Activated CD4-positive, alpha-beta T cell treated with anti-CD3 and anti-CD28 coated beads, Interleukin-2, amount 10 ng/mL, durations not matched to agents 7 days and 5 days (primary cell): Measurements from ENCODE around the gene ADD1. TPM values are rescaled to one million over a fixed set of nuclear protein-coding genes. Genes with fewer than 3 reads are reported as not detected.
"Not testable (repeated sequence)": the region's sequence is repeated elsewhere in the genome, so short reads cannot be mapped to it uniquely, and the experiment has no call there.

Experiments
- CTCF ChIA-PET: fragments of 350-600 bp; sonication (Branson Sonifier 250); formaldehyde crosslinking; loops from one replicate; lab custom pipeline; 2021; ENCODE audit warnings: antibody characterized with exemption; lab: Charles Lee
- POLR2A ChIA-PET: fragments of 350-600 bp; sonication (Branson Sonifier 250); formaldehyde crosslinking; loops from one replicate; lab custom pipeline; 2021; ENCODE audit warnings: antibody characterized with exemption; lab: Charles Lee
- DNase-seq: peaks from one replicate; pipeline ENCODE4 v3.0.0-alpha.2; 2020
- H3K27ac Mint-ChIP-seq: one replicate; pipeline ENCODE4 v1.8.0; 2021; ENCODE audit warnings: mild to moderate bottlenecking, moderate library complexity, mixed read lengths
- H3K27me3 Mint-ChIP-seq: one replicate; pipeline ENCODE4 v1.8.0; 2021; ENCODE audit warnings: mixed read lengths
- H3K36me3 Mint-ChIP-seq: one replicate; pipeline ENCODE4 v1.8.0; 2021; ENCODE audit warnings: low read depth, mixed read lengths
- H3K4me1 Mint-ChIP-seq: one replicate; pipeline ENCODE4 v1.8.0; 2021; ENCODE audit warnings: mixed read lengths
- H3K4me3 Mint-ChIP-seq: one replicate; pipeline ENCODE4 v1.8.0; 2021; ENCODE audit warnings: mild to moderate bottlenecking, moderate library complexity, mixed read lengths
- H3K9me3 Mint-ChIP-seq: one replicate; pipeline ENCODE4 v1.8.0; 2021; ENCODE audit warnings: mixed read lengths
- total RNA-seq, 2 experiments: library from RNA; stranded (reverse); gene quantifications; one replicate each; pipeline ENCODE4 v1.2.3, GENCODE V29; 2021

ADD1 gene
- total RNA-seq, 2 experiments from 2014 or later = 264 to 266 TPM

GRCh38 chr4:2906218-2906617, 62.6 kb downstream of the ADD1 start:
- ChIA-PET POLR2A (interaction anchor here (0.7 kb wide), 1 partner anchor 44 kb away, joined by 3 read pairs; no protein-coding TSS in a partner anchor), CTCF (no interaction called here)
- Mint-ChIP-seq H3K4me1 (peaks cover 22% of the 10 kb centered on the region), H3K27ac (peak overlapping the region; percentile 76), H3K9me3 (no peaks in the 10 kb centered on the region), H3K27me3 (no peaks in the 10 kb centered on the region), H3K36me3 (peaks cover 59% of the 10 kb centered on the region), H3K4me3 (no peak overlapping the region)
- DNase-seq = no peak

- DNase-seq = no peak
- POLR2A ChIA-PET = no interaction called here
- peaks cover 22% of the 10 kb centered on the region for H3K4me1 Mint-ChIP-seq
- CTCF ChIA-PET = no interaction called here
- peak overlapping the region; percentile 57 for H3K27ac Mint-ChIP-seq
- no peaks in the 10 kb centered on the region for H3K27me3 Mint-ChIP-seq
- peaks cover 56% of the 10 kb centered on the region for H3K36me3 Mint-ChIP-seq
- H3K9me3 Mint-ChIP-seq = no peaks in the 10 kb centered on the region
- no peak overlapping the region for H3K4me3 Mint-ChIP-seq
Observed at GRCh38 chr4:2907226-2907625, 63.6 kb downstream of the ADD1 start.

GRCh38 chr4:2907706-2908293, 64.2 kb downstream of the ADD1 start:
- Mint-ChIP-seq H3K4me3 (no peak overlapping the region), H3K9me3 (no peaks in the 10 kb centered on the region), H3K27ac (peak overlapping the region; percentile 57), H3K27me3 (no peaks in the 10 kb centered on the region), H3K36me3 (peaks cover 54% of the 10 kb centered on the region), H3K4me1 (peaks cover 22% of the 10 kb centered on the region)
- CTCF ChIA-PET = no interaction called here
- POLR2A ChIA-PET = no interaction called here
- DNase-seq = no peak

- Mint-ChIP-seq H3K4me1 (peaks cover 23% of the 10 kb centered on the region), H3K36me3 (peaks cover 52% of the 10 kb centered on the region)
Observed at GRCh38 chr4:2908686-2909085, 65.0 kb downstream of the ADD1 start.

GRCh38 chr4:2909583-2909982, 65.9 kb downstream of the ADD1 start:
- H3K4me3 Mint-ChIP-seq = no peak overlapping the region
- peaks cover 53% of the 10 kb centered on the region for H3K36me3 Mint-ChIP-seq
- H3K27me3 Mint-ChIP-seq = no peaks in the 10 kb centered on the region
- DNase-seq = no peak
- no peaks in the 10 kb centered on the region for H3K9me3 Mint-ChIP-seq
- CTCF ChIA-PET = interaction anchor here (0.8 kb wide), 1 partner anchor 89 kb away, joined by 5 read pairs; no protein-coding TSS in a partner anchor
- peaks cover 29% of the 10 kb centered on the region for H3K4me1 Mint-ChIP-seq
- POLR2A ChIA-PET = interaction anchor here (0.6 kb wide), 1 partner anchor 26 kb away, joined by 3 read pairs; no protein-coding TSS in a partner anchor
- H3K27ac Mint-ChIP-seq = no peak overlapping the region

More at GRCh38 chr4:2908686-2909085, 65.0 kb downstream of the ADD1 start:
- Mint-ChIP-seq H3K9me3 (no peaks in the 10 kb centered on the region), H3K27me3 (no peaks in the 10 kb centered on the region), H3K4me3 (no peak overlapping the region), H3K27ac (no peak overlapping the region)
- no peak for DNase-seq
- CTCF ChIA-PET = no interaction called here
- POLR2A ChIA-PET = no interaction called here

GRCh38 chr4:2910409-2910808, 66.8 kb downstream of the ADD1 start:
- Mint-ChIP-seq H3K27me3 (no peaks in the 10 kb centered on the region), H3K9me3 (no peaks in the 10 kb centered on the region), H3K36me3 (peaks cover 57% of the 10 kb centered on the region), H3K27ac (no peak overlapping the region), H3K4me1 (peaks cover 31% of the 10 kb centered on the region), H3K4me3 (no peak overlapping the region)
- DNase-seq = no peak
- ChIA-PET CTCF (no interaction called here), POLR2A (interaction anchor here (0.6 kb wide), 1 partner anchor 25 kb away, joined by 3 read pairs; no protein-coding TSS in a partner anchor)

- CTCF ChIA-PET = interaction anchor here (1.0 to 1.5 kb wide), 3 partner anchors 21 to 148 kb away, joined by 3 to 5 read pairs (median 3); no protein-coding TSS in a partner anchor
- Mint-ChIP-seq H3K4me1 (peaks cover 18% of the 10 kb centered on the region), H3K36me3 (peaks cover 57% of the 10 kb centered on the region), H3K27me3 (no peaks in the 10 kb centered on the region), H3K4me3 (no peak overlapping the region), H3K9me3 (no peaks in the 10 kb centered on the region), H3K27ac (no peak overlapping the region)
- POLR2A ChIA-PET = no interaction called here
- DNase-seq = no peak
Observed at GRCh38 chr4:2911868-2912267, 68.2 kb downstream of the ADD1 start.

- Mint-ChIP-seq H3K27me3 (no peaks in the 10 kb centered on the region), H3K4me1 (peaks cover 14% of the 10 kb centered on the region), H3K36me3 (peaks cover 59% of the 10 kb centered on the region), H3K4me3 (no peak overlapping the region), H3K27ac (no peak overlapping the region), H3K9me3 (no peaks in the 10 kb centered on the region)
- DNase-seq = no peak
- CTCF ChIA-PET = interaction anchor here (0.7 to 1.6 kb wide), 6 partner anchors 9 to 167 kb away, joined by 3 to 5 read pairs (median 3); no protein-coding TSS in a partner anchor
- POLR2A ChIA-PET = no interaction called here
Observed at GRCh38 chr4:2913168-2913567, 69.5 kb downstream of the ADD1 start.

- Mint-ChIP-seq H3K27me3 (no peaks in the 10 kb centered on the region), H3K4me1 (peaks cover 16% of the 10 kb centered on the region), H3K9me3 (no peaks in the 10 kb centered on the region), H3K36me3 (peaks cover 62% of the 10 kb centered on the region), H3K4me3 (no peak overlapping the region), H3K27ac (peak overlapping the region; percentile 16)
- no peak for DNase-seq
- ChIA-PET POLR2A (no interaction called here), CTCF (interaction anchor here (1.0 to 1.3 kb wide), 2 partner anchors 21 to 168 kb away, joined by 3 to 4 read pairs; no protein-coding TSS in a partner anchor)
Observed at GRCh38 chr4:2914256-2915126, 70.8 kb downstream of the ADD1 start.

- no peaks in the 10 kb centered on the region for H3K27me3 Mint-ChIP-seq
- peaks cover 4% of the 10 kb centered on the region for H3K9me3 Mint-ChIP-seq
- no peak overlapping the region for H3K4me3 Mint-ChIP-seq
- H3K4me1 Mint-ChIP-seq = peaks cover 25% of the 10 kb centered on the region
- peaks cover 68% of the 10 kb centered on the region for H3K36me3 Mint-ChIP-seq
- no peak overlapping the region for H3K27ac Mint-ChIP-seq
- POLR2A ChIA-PET = no interaction called here
- DNase-seq = no peak
- CTCF ChIA-PET = no interaction called here
Observed at GRCh38 chr4:2915789-2916188, 72.1 kb downstream of the ADD1 start.

GRCh38 chr4:2916696-2917095, 73.1 kb downstream of the ADD1 start:
- POLR2A ChIA-PET, DNase-seq, H3K4me3 Mint-ChIP-seq, H3K27me3 Mint-ChIP-seq, CTCF ChIA-PET, H3K27ac Mint-ChIP-seq, H3K9me3 Mint-ChIP-seq: not testable (repeated sequence)
- Mint-ChIP-seq H3K36me3 (peaks cover 71% of the 10 kb centered on the region), H3K4me1 (peaks cover 30% of the 10 kb centered on the region)

- H3K9me3 Mint-ChIP-seq, POLR2A ChIA-PET, DNase-seq, H3K27me3 Mint-ChIP-seq, H3K27ac Mint-ChIP-seq, H3K4me3 Mint-ChIP-seq, CTCF ChIA-PET: not testable (repeated sequence)
- Mint-ChIP-seq H3K4me1 (peaks cover 47% of the 10 kb centered on the region), H3K36me3 (peaks cover 75% of the 10 kb centered on the region)
Observed at GRCh38 chr4:2918300-2918699, 74.7 kb downstream of the ADD1 start.

GRCh38 chr4:2918714-2919113, 75.1 kb downstream of the ADD1 start:
- H3K4me3 Mint-ChIP-seq, H3K27ac Mint-ChIP-seq, POLR2A ChIA-PET, H3K9me3 Mint-ChIP-seq, H3K27me3 Mint-ChIP-seq, DNase-seq: not testable (repeated sequence)
- CTCF ChIA-PET = interaction anchor here (1.4 kb wide), 1 partner anchor 27 kb away, joined by 3 read pairs; no protein-coding TSS in a partner anchor
- Mint-ChIP-seq H3K36me3 (peaks cover 79% of the 10 kb centered on the region), H3K4me1 (peaks cover 49% of the 10 kb centered on the region)
